NCI-H187 treated with DMSO at 0.1 percent for 48 hours (cell line): ENCODE measurements around the gene ADPRS.

Experiments
- DNase-seq: peaks from one replicate; lab custom pipeline; 2025; lab: John Stamatoyannopoulos, UW

Gene ADPRS

DNA sequence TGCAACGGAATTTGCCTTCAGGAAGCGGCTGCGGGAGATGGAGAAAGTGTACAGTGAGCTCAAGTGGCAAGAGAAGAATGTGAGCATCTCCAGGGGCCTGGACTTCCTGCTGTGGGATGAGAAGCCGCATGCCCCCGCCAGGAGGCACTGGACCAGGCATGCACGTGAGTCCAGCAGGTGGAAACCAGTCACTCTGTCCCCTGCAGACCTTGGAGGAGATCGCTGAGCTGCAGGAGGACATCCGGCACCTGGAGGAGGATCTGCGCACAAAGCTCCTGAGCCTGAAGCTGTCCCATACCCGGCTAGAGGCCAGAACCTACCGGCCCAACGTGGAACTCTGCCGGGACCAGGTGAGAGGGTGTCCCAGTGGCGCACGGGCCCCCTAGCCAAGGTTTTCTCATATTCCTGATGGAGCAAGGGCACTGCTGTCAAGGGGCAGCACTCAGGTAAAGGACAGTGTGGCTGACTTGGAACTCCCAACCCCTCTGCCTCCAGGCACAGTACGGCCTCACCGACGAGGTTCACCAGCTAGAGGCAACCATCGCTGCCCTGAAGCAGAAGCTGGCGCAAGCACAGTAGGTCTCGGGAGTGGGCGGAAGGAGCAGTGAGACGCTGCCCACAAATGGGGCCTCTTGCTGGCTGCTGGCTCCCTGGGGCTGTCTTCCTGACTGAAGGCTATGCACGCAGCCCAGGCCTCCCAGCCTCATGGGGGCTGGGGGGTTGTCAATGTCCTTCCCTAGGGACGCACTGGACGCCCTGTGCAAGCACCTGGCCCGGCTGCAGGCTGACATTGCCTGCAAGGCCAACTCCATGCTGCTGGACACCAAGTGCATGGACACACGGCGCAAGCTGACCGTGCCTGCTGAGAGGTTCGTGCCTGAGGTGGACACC, 1.2 kb upstream of the ADPRS start:
- no peak for DNase-seq

DNA sequence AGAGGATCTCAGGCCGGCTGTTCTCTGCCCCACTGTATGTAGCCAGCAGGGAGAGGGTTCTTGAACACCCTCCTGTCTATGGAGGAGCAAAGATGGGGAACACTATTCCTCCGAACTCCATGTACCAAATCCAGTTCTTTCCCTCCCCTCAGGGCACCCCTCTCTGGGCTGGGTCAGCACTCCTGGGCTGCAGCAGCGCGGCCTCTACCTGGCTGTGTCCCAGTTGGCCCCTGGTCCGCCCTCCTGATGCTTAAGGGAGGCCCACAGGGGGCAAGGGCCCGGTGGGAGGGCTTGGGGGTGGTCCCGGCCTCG, 471 bp upstream of the ADPRS start:
- no peak for DNase-seq

- no peak for DNase-seq
Measured at GRCh38 chr1:36089393-36090121, 865 bp downstream of the ADPRS start.

- DNase-seq = no peak
Measured at GRCh38 chr1:36091141-36091540, 2.4 kb downstream of the ADPRS start.

- DNase-seq = no peak
Measured at GRCh38 chr1:36091698-36092097, 3.0 kb downstream of the ADPRS start.

GRCh38 chr1:36092166-36092797, 3.6 kb downstream of the ADPRS start:
- DNase-seq = no peak

GRCh38 chr1:36092798-36093185, 4.1 kb downstream of the ADPRS start:
- no peak for DNase-seq

DNA sequence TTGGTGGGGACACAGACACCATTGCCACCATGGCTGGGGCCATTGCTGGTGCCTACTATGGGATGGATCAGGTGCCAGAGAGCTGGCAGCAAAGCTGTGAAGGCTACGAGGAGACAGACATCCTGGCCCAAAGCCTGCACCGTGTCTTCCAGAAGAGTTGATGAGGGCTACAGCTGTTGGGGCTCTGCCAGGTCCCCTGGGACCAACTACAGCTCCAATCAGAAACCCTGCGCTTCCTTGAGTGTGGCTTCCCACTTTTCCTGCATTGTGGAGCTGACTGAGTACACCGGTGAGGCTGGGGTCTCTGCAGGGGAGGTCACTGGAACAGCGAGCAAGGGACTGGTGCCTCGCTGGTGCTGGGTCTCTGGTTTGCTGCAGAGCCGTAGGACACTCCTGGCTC, 4.5 kb downstream of the ADPRS start:
- no peak for DNase-seq

GRCh38 chr1:36093929-36094328, 5.2 kb downstream of the ADPRS start:
- no peak for DNase-seq

- no peak for DNase-seq
Measured at GRCh38 chr1:36094621-36095061, 5.9 kb downstream of the ADPRS start.

GRCh38 chr1:36095760-36096405, 7.2 kb downstream of the ADPRS start:
- no peak for DNase-seq

DNA sequence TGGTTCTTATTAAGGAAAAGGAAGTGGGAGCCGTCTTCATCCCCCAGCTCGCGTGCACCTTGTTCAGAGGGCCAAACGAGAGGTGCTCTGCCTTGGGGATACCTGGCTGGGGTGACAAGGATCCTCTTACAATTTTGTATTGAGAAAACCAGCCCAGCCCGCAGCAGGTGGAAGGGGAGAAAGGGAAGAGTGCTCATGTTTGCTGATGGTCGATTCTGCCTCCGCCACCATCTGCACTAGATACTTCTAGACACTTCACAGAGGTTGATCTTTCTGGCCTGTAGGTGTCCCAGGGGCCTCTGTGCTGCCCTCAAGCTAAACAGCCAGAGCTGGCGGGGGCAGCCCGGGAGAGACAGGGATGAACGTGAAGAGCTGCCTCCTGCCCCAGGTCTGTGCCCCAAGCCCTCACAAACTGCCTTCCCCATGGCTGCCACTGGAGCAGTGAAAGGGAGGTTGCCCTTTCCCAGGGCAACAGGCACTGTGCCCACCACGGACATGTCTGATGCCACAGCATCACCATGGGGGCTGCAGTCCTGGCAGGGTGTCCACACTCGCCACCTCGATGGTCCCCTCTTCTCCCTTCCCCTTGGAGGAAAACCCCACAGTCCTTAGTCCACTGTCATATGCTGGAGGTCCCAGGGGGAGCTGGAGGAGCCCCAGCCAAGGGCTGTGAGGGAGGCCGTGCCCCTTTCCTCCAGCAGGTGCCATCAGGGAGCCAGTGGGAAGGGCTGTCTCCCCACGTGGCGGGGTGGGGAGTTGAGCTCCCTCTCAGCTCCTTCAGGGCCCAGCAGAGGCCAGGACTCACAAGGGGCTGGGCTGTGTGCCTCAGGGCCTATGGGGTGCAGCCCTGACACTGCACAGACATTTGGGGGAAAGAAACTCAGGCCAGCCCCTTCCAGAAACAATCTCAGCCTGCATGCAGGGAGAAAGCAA, 8.1 kb downstream of the ADPRS start:
- DNase-seq = no peak

- no peak for DNase-seq
Measured at GRCh38 chr1:36097693-36098585, 9.2 kb downstream of the ADPRS start.

DNA sequence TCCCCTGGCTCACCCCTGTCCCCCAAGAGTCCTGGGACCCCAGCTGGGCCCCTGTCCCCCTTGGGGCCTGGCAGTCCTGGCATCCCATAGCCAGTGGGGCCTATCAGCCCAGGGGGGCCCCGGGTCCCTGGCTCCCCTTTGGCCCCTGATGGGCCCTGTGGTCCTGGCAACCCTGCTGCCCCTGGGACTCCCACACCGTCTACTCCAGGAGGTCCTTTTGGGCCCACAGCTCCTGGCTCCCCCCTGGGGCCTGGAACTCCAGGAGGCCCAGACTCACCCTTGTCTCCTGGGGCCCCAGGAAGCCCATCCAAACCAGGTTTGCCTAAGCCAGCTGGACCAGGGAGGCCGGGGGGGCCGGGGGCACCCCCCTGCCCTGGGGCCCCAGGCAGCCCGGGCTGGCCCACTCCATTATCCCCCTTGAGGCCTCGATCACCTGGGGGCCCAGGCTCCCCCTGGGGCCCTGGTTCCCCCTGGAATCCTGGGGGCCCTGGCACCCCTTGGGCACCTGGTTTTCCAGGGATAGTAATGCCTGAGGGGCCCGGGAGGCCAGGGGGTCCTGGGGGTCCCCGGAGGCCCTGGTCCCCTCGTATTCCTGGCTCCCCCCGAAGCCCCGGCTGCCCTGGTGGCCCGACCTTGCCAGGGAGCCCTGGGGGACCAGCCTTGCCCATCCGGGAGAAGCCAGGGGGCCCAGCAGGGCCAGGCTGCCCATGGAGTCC, 10.1 kb downstream of the ADPRS start:
- DNase-seq = no peak

- no peak for DNase-seq
Measured at GRCh38 chr1:36099681-36100341, 11.1 kb downstream of the ADPRS start.

- no peak for DNase-seq
Measured at GRCh38 chr1:36100376-36100775, 11.7 kb downstream of the ADPRS start.

- no peak for DNase-seq
Measured at GRCh38 chr1:36101546-36101945, 12.9 kb downstream of the ADPRS start.

GRCh38 chr1:36106269-36106668, 17.6 kb downstream of the ADPRS start:
- DNase-seq = no peak

- DNase-seq = no peak
Measured at GRCh38 chr1:36107394-36107793, 18.7 kb downstream of the ADPRS start.
